SK-N-SH treated with all-trans-retinoic acid at 6 μM for 48 hours (cell line): Measurements from ENCODE around the gene CCDC146.

Experiments used
- ATAC-seq: fragments of 200-7000 bp; cut with Tn5 transposase; 3 replicates; pipeline ENCODE4 v1.9.1; 2020; ENCODE audit warnings: mild to moderate bottlenecking, moderate library complexity
- ARNTL ChIP-seq: fragments of 450-650 bp; formaldehyde crosslinking; IDR thresholded peaks from 2 replicates; pipeline ENCODE4 v1.5.0; 2020; ENCODE audit warnings: low read depth, mild to moderate bottlenecking, moderate library complexity, borderline replicate concordance
- BACH2 ChIP-seq: fragments of 250-450 bp; sonication (Bioruptor Pico); IDR thresholded peaks from 2 replicates; pipeline ENCODE4 v1.9.0; 2021; ENCODE audit warnings: mild to moderate bottlenecking, borderline replicate concordance
- CREB5 ChIP-seq: fragments of 250-450 bp; sonication (Bioruptor Pico); IDR thresholded peaks from 2 replicates; pipeline ENCODE4 v1.5.1; 2020; ENCODE audit warnings: low read depth, mild to moderate bottlenecking, moderate library complexity
- CSDC2 ChIP-seq: fragments of 250-450 bp; sonication (Bioruptor Pico); IDR thresholded peaks from 2 replicates; pipeline ENCODE4 v1.5.0; 2020; ENCODE audit warnings: mild to moderate bottlenecking, moderate library complexity
- ESRRG ChIP-seq: fragments of 250-450 bp; sonication (Bioruptor Pico); IDR thresholded peaks from 2 replicates; pipeline ENCODE4 v1.6.1; 2021; ENCODE audit warnings: mild to moderate bottlenecking
- ISL1 ChIP-seq: fragments of 250-450 bp; sonication (Bioruptor Pico); IDR thresholded peaks from 2 replicates; pipeline ENCODE4 v2.1.2; 2022; ENCODE audit warnings: mild to moderate bottlenecking, moderate library complexity
- OSR1 ChIP-seq: fragments of 250-450 bp; sonication (Bioruptor Pico); IDR thresholded peaks from 2 replicates; pipeline ENCODE4 v1.8.0; 2022; ENCODE audit warnings: moderate library complexity, mild to moderate bottlenecking, inconsistent platforms
- PATZ1 ChIP-seq: fragments of 250-450 bp; sonication (Bioruptor Pico); IDR thresholded peaks from 2 replicates; pipeline ENCODE4 v1.8.0; 2020; ENCODE audit warnings: mild to moderate bottlenecking, moderate library complexity, borderline replicate concordance
- PPARA ChIP-seq: fragments of 250-450 bp; sonication (Bioruptor Pico); IDR thresholded peaks from 2 replicates; pipeline ENCODE4 v1.5.0; 2020; ENCODE audit warnings: mild to moderate bottlenecking, borderline replicate concordance
- SNAI2 ChIP-seq: fragments of 250-450 bp; sonication (Bioruptor Pico); IDR thresholded peaks from 2 replicates; pipeline ENCODE4 v1.5.0; 2020; ENCODE audit warnings: mild to moderate bottlenecking, moderate library complexity
- TCF4 ChIP-seq: fragments of 250-450 bp; sonication (Bioruptor Pico); IDR thresholded peaks from 2 replicates; pipeline ENCODE4 v1.8.0; 2021; ENCODE audit warnings: mild to moderate bottlenecking, moderate library complexity, borderline replicate concordance
- TOX ChIP-seq: fragments of 250-450 bp; sonication (Bioruptor Pico); IDR thresholded peaks from 2 replicates; pipeline ENCODE4 v1.8.0; 2021; ENCODE audit warnings: mild to moderate bottlenecking, moderate library complexity, borderline replicate concordance
- ZC3H10 ChIP-seq: fragments of 250-450 bp; sonication (Bioruptor Pico); IDR thresholded peaks from 2 replicates; pipeline ENCODE4 v1.5.1; 2021; ENCODE audit warnings: mild to moderate bottlenecking, moderate library complexity
- ZFP30 ChIP-seq: fragments of 450-650 bp; formaldehyde crosslinking; IDR thresholded peaks from 2 replicates; pipeline ENCODE4 v1.5.0; 2022; ENCODE audit warnings: mild to moderate bottlenecking, moderate library complexity
- ZNF565 ChIP-seq: fragments of 450-650 bp; formaldehyde crosslinking; conservative IDR thresholded peaks from 2 replicates; pipeline ENCODE4 v1.5.0; 2020; ENCODE audit warnings: low read depth, mild to moderate bottlenecking, moderate library complexity
- ZNF70 ChIP-seq: fragments of 450-650 bp; formaldehyde crosslinking; IDR thresholded peaks from 2 replicates; pipeline ENCODE4 v1.5.0; 2020; ENCODE audit warnings: mild to moderate bottlenecking, moderate library complexity
- ZNF8 ChIP-seq: fragments of 450-650 bp; formaldehyde crosslinking; IDR thresholded peaks from 2 replicates; pipeline ENCODE4 v1.5.0; 2020; ENCODE audit warnings: mild to moderate bottlenecking, moderate library complexity
- TF ChIP-seq, protein P1 (sequence below): fragments of 250-450 bp; sonication (Bioruptor Pico); IDR thresholded peaks from 2 replicates; pipeline ENCODE4 v1.8.0; 2021; ENCODE audit warnings: low read depth, mild to moderate bottlenecking, moderate library complexity, borderline replicate concordance
- TF ChIP-seq, protein P2 (sequence below): fragments of 250-450 bp; sonication (Bioruptor Pico); IDR thresholded peaks from 2 replicates; pipeline ENCODE4 v1.5.0; 2020; ENCODE audit warnings: mild to moderate bottlenecking, moderate library complexity

CCDC146 gene

DNA sequence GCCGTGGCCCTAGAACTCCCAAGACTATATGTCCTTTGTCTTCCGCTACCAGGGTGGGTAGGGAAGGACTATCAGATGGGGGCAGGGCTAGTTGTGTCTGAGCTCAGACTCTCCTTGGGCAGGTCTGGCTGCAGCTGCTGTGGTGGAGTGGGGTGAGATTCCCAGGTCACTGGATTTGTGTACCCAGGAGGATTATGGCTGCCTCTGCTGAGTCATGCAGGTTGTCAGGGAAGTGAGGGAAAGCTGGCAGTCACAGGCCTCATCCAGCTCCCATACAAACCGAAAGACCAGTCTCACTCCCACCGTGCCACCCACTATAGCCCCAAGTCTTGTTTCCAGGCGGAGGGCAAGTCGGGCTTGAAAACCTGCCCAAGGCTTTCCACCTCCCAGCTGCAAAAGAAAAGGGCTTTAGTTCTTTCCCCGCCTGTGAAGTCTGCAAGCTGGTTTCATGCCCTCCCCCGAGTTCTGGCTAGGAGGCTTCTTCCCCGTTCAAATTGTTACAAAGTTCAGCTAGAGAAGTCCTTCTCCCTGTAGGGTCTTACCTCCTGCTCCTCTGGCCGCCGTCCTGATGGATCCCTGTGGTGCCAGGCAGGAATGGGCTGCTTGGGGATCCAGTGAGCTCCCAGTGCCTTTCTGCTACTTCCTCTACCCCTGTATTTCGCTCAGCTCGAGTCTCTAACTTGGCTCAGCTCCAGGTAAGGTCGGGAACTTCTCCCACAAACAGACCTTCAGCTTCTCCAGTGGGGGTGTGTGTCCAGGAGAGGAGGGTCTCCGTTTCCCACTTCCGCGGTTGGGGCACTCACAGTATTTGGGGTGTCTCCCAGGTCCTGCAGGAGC is 184.0 kb downstream of the CCDC146 start (continued):
- TF ChIP-seq OSR1 (CRISPR knock-in tag) (no peak), TOX (CRISPR knock-in tag) (no peak)

- no peak for ATAC-seq
- TF ChIP-seq OSR1 (CRISPR knock-in tag): no peak
- no peak for TF ChIP-seq ZNF8 (CRISPR knock-in tag)
- no peak for TF ChIP-seq BACH2
- no peak for TF ChIP-seq CSDC2
- no peak for TF ChIP-seq ZC3H10 (CRISPR knock-in tag)
- no peak for TF ChIP-seq ARNTL (CRISPR knock-in tag)
- no peak for TF ChIP-seq PPARA
- no peak for TF ChIP-seq SNAI2 (CRISPR knock-in tag)
- no peak for TF ChIP-seq TOX (CRISPR knock-in tag)
- no peak for TF ChIP-seq ISL1
- TF ChIP-seq ZNF565 (CRISPR knock-in tag): no peak
- TF ChIP-seq, protein P1, sequence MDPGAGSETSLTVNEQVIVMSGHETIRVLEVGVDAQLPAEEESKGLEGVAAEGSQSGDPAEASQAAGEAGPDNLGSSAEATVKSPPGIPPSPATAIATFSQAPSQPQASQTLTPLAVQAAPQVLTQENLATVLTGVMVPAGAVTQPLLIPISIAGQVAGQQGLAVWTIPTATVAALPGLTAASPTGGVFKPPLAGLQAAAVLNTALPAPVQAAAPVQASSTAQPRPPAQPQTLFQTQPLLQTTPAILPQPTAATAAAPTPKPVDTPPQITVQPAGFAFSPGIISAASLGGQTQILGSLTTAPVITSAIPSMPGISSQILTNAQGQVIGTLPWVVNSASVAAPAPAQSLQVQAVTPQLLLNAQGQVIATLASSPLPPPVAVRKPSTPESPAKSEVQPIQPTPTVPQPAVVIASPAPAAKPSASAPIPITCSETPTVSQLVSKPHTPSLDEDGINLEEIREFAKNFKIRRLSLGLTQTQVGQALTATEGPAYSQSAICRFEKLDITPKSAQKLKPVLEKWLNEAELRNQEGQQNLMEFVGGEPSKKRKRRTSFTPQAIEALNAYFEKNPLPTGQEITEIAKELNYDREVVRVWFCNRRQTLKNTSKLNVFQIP (CRISPR knock-in tag): no peak
- no peak for TF ChIP-seq TCF4 (CRISPR knock-in tag)
- no peak for TF ChIP-seq ZFP30 (CRISPR knock-in tag)
- TF ChIP-seq, all 23 proteins: peak for 0
These were observed 186.4 kb downstream of the CCDC146 start for GRCh38 chr7:77308792-77309191.

DNA sequence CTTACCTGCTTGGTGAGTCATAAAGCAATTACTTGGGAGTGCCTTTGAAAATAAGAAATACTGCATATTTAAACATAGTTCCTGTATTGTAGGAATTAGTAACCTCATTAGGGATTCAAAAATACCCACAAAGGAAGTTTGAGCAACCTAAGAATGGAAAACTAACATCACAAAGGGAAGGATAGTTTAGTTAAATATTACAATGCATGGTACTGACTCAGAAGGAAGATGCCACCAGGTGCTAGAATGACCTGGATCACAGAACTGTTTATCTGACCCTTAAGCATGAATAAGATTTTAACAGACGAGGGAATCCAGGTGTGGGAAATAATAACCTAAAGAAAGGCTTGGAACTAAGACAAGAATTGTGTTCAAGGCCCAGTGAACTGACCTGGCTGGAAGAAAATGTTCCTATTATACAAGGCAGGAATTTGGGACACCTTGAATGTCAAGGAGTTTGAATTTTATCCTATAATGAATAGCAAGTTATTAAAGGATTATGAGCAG is 187.4 kb downstream of the CCDC146 start:
- ATAC-seq: no peak

More for the DNA sequence above, 187.4 kb downstream of the CCDC146 start:
- no peak for TF ChIP-seq TOX (CRISPR knock-in tag)
- no peak for TF ChIP-seq ZNF565 (CRISPR knock-in tag)
- TF ChIP-seq CSDC2: no peak
- TF ChIP-seq PATZ1 (CRISPR knock-in tag): no peak
- TF ChIP-seq BACH2: no peak
- no peak for TF ChIP-seq ESRRG (CRISPR knock-in tag)
- TF ChIP-seq SNAI2 (CRISPR knock-in tag): no peak
- TF ChIP-seq CREB5: no peak
- TF ChIP-seq ZNF70: no peak
- TF ChIP-seq ARNTL (CRISPR knock-in tag): no peak
- TF ChIP-seq, protein P2, sequence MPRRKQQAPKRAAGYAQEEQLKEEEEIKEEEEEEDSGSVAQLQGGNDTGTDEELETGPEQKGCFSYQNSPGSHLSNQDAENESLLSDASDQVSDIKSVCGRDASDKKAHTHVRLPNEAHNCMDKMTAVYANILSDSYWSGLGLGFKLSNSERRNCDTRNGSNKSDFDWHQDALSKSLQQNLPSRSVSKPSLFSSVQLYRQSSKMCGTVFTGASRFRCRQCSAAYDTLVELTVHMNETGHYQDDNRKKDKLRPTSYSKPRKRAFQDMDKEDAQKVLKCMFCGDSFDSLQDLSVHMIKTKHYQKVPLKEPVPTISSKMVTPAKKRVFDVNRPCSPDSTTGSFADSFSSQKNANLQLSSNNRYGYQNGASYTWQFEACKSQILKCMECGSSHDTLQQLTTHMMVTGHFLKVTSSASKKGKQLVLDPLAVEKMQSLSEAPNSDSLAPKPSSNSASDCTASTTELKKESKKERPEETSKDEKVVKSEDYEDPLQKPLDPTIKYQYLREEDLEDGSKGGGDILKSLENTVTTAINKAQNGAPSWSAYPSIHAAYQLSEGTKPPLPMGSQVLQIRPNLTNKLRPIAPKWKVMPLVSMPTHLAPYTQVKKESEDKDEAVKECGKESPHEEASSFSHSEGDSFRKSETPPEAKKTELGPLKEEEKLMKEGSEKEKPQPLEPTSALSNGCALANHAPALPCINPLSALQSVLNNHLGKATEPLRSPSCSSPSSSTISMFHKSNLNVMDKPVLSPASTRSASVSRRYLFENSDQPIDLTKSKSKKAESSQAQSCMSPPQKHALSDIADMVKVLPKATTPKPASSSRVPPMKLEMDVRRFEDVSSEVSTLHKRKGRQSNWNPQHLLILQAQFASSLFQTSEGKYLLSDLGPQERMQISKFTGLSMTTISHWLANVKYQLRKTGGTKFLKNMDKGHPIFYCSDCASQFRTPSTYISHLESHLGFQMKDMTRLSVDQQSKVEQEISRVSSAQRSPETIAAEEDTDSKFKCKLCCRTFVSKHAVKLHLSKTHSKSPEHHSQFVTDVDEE (CRISPR knock-in tag): no peak
